ENCODE results near the gene TXLNG. TPM values are rescaled to one million over a fixed set of nuclear protein-coding genes. Genes with fewer than 3 reads are reported as not detected.

Gene TXLNG
- total RNA-seq, 1 experiment from 2014 or later = 31.1 TPM

DNA sequence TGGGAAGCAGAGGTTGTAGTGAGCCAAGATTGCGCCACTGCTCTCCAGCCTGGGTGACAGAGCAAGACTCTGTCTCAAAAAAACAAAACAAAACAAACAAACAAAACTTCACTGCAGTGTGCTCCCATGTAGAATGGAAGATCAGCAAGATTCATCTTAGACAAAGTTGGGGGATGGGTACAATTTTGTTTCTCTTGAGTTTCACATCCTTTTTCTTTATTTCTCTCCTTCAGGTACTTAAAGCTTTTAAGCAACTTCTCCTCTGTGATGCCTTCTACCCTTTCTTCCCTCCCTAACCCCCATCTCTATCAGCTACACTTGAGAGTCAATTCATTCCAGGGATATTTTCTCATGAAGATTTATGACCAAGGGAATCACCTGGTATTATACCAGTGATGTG is 99.4 kb downstream of the TXLNG start (continued):
- TF ChIP-seq, protein P1, sequence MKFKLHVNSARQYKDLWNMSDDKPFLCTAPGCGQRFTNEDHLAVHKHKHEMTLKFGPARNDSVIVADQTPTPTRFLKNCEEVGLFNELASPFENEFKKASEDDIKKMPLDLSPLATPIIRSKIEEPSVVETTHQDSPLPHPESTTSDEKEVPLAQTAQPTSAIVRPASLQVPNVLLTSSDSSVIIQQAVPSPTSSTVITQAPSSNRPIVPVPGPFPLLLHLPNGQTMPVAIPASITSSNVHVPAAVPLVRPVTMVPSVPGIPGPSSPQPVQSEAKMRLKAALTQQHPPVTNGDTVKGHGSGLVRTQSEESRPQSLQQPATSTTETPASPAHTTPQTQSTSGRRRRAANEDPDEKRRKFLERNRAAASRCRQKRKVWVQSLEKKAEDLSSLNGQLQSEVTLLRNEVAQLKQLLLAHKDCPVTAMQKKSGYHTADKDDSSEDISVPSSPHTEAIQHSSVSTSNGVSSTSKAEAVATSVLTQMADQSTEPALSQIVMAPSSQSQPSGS (CRISPR knock-in tag; IDR thresholded peaks at IDR 0.05; ENCODE audit: borderline replicate concordance, low read depth) = no peak
- TF ChIP-seq, protein P2, sequence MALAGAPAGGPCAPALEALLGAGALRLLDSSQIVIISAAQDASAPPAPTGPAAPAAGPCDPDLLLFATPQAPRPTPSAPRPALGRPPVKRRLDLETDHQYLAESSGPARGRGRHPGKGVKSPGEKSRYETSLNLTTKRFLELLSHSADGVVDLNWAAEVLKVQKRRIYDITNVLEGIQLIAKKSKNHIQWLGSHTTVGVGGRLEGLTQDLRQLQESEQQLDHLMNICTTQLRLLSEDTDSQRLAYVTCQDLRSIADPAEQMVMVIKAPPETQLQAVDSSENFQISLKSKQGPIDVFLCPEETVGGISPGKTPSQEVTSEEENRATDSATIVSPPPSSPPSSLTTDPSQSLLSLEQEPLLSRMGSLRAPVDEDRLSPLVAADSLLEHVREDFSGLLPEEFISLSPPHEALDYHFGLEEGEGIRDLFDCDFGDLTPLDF (CRISPR knock-in tag; IDR thresholded peaks at IDR 0.05) = no peak
- TF ChIP-seq ZNF416 (CRISPR knock-in tag; IDR thresholded peaks at IDR 0.05) (no peak), NR2C2 (CRISPR knock-in tag; IDR thresholded peaks at IDR 0.05) (no peak)
- TF ChIP-seq, protein P3, sequence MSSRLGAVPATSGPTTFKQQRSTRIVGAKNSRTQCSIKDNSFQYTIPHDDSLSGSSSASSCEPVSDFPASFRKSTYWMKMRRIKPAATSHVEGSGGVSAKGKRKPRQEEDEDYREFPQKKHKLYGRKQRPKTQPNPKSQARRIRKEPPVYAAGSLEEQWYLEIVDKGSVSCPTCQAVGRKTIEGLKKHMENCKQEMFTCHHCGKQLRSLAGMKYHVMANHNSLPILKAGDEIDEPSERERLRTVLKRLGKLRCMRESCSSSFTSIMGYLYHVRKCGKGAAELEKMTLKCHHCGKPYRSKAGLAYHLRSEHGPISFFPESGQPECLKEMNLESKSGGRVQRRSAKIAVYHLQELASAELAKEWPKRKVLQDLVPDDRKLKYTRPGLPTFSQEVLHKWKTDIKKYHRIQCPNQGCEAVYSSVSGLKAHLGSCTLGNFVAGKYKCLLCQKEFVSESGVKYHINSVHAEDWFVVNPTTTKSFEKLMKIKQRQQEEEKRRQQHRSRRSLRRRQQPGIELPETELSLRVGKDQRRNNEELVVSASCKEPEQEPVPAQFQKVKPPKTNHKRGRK (CRISPR knock-in tag; IDR thresholded peaks at IDR 0.05; ENCODE audit: borderline replicate concordance) = no peak

DNA sequence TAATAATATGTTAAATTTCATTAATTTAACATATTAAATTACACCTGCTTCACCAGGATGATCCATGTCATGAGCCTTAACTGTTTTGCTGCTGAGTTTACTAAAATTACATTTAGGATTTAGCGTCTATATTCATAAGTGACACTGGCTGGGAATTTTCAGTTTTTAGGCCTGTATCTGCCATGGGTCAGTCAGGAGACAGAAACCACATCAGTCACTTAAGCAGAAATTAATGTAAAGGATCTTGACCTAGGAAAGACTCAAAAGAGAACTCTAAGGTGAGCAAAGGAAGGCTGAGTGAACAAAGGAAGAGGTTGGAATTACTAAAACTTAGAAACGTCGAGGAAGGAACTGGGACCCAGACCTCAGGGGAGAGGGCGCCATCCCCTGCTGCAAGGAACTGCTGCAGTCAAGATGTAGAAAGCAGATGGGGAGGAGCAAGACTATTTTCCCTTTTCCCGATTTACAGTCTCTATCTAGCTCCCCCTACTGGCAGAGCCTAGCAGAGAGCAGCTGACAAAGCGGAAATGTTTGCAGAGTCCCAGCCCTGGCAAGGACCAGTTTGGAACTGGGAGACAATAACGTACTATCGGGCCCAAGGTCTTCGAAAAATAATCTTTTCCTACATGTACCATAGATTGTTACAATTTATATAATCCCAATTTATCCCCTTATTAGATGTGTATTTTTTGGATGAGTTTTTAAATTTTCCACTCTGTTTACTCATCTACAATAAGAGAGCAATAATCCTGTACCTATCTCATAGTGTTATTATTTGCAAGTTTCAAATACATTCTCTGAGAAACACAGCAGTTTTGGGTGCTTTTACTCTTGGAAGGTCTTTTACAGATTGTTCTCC is 106.5 kb downstream of the TXLNG start:
- TF ChIP-seq, protein P4, sequence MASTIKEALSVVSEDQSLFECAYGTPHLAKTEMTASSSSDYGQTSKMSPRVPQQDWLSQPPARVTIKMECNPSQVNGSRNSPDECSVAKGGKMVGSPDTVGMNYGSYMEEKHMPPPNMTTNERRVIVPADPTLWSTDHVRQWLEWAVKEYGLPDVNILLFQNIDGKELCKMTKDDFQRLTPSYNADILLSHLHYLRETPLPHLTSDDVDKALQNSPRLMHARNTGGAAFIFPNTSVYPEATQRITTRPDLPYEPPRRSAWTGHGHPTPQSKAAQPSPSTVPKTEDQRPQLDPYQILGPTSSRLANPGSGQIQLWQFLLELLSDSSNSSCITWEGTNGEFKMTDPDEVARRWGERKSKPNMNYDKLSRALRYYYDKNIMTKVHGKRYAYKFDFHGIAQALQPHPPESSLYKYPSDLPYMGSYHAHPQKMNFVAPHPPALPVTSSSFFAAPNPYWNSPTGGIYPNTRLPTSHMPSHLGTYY (CRISPR knock-in tag; IDR thresholded peaks at IDR 0.05) = no peak
- TF ChIP-seq, protein P5, sequence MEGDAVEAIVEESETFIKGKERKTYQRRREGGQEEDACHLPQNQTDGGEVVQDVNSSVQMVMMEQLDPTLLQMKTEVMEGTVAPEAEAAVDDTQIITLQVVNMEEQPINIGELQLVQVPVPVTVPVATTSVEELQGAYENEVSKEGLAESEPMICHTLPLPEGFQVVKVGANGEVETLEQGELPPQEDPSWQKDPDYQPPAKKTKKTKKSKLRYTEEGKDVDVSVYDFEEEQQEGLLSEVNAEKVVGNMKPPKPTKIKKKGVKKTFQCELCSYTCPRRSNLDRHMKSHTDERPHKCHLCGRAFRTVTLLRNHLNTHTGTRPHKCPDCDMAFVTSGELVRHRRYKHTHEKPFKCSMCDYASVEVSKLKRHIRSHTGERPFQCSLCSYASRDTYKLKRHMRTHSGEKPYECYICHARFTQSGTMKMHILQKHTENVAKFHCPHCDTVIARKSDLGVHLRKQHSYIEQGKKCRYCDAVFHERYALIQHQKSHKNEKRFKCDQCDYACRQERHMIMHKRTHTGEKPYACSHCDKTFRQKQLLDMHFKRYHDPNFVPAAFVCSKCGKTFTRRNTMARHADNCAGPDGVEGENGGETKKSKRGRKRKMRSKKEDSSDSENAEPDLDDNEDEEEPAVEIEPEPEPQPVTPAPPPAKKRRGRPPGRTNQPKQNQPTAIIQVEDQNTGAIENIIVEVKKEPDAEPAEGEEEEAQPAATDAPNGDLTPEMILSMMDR (IDR thresholded peaks at IDR 0.05) = peak; percentile 62
- Mint-ChIP-seq H3K36me3 (no peaks in the 10 kb centered on the region), H3K9me3 (no peaks in the 10 kb centered on the region), H3K27me3 (ENCODE audit: low read depth) (no peaks in the 10 kb centered on the region), H3K4me3 (no peak overlapping the region), H3K27ac (peak overlapping the region; percentile 46; the same call in 1 of the 2 replicates), H3K4me1 (peaks cover 3% of the 10 kb centered on the region)
- DNase-seq (ENCODE audit: low spot score) (peak; percentile 73), ATAC-seq (peak; percentile 98)
- ChIA-PET POLR2A (no interaction called here), CTCF (interaction anchor here (0.5 to 1.8 kb wide), 20 partner anchors 8 to 229 kb away, joined by 3 to 33 read pairs (median 3); partner anchors contain the start of gene REPS2)

Other genes with a start within 250 kb of the TXLNG start
- gene S100G, start 136.3 kb upstream of the TXLNG start, total RNA-seq (2021) = not detected in 3 replicates
- 23.2 to 27.6 TPM (median 27.4 TPM) in 3 replicates for gene CTPS2, start 73.8 kb upstream of the TXLNG start, total RNA-seq (2021)
- gene SYAP1, start 66.9 kb upstream of the TXLNG start, total RNA-seq (2021) = 18.5 to 19.8 TPM (median 19.1 TPM) in 3 replicates
- gene RBBP7, start 83.9 kb downstream of the TXLNG start, total RNA-seq (2021) = 113 to 120 TPM (median 118 TPM) in 3 replicates
- gene REPS2, start 160.2 kb downstream of the TXLNG start, total RNA-seq (2021) = 2.2 to 4.3 TPM (median 3.5 TPM) in 3 replicates

All from WTC11 (cell line).